Lower leg skin (tissue), 4 donors: Measurements from ENCODE around the gene H6PD. TPM values are rescaled to one million over a fixed set of nuclear protein-coding genes. Genes with fewer than 3 reads are reported as not detected.

Experiments
- DNase-seq, 2 donors: peaks; one replicate each; pipeline ENCODE4 v3.0.0-alpha.2; 2019; ENCODE audit warnings: low spot score in 2 of 2
- H3K4me3 ChIP-seq: fragments of 200-600 bp; sonication (generic); 2 replicates; pipeline ENCODE4 v1.5.1; 2017; ENCODE audit warnings: mild to moderate bottlenecking, low read depth; ENCODE audit not compliant: poor library complexity, severe bottlenecking
- POLR2A ChIP-seq, 2 donors: fragments of 450-650 bp; IDR thresholded peaks; one replicate each; pipeline ENCODE4 v1.6.1; 2016 to 2017; ENCODE audit warnings: antibody characterized with exemption in 2 of 2, mild to moderate bottlenecking in 1 of 2, moderate library complexity in 1 of 2
- WGBS, 2 donors: methylation state at CpG; one replicate each; pipeline ENCODE4 v1.1.5; 2018; 5-methylcytosine and 5-hydroxymethylcytosine counted together
- intact Hi-C: fragments of 100-400 bp; cut with DNase I; formaldehyde crosslinking; loops from one replicate; pipeline ENCODE4 v1.15.0; 2023; ENCODE audit warnings: low total_unique reads
- total RNA-seq, 4 donors: library from RNA; depleted of rRNA; stranded (reverse); fragments of >200 nt; gene quantifications; one replicate each; pipeline ENCODE4 v1.1.0, GENCODE V29; 2016
- TF ChIP-seq, protein P1 (sequence below), 3 donors: fragments of 450-650 bp; IDR thresholded peaks; one replicate each; pipeline ENCODE4 v1.5.1; 2016; ENCODE audit warnings: antibody characterized with exemption in 3 of 3, mild to moderate bottlenecking in 3 of 3, moderate library complexity in 2 of 3

The H6PD gene
- total RNA-seq, 4 donors from 2014 or later: 65.5 to 98.7 (median 87.8) TPM

DNA sequence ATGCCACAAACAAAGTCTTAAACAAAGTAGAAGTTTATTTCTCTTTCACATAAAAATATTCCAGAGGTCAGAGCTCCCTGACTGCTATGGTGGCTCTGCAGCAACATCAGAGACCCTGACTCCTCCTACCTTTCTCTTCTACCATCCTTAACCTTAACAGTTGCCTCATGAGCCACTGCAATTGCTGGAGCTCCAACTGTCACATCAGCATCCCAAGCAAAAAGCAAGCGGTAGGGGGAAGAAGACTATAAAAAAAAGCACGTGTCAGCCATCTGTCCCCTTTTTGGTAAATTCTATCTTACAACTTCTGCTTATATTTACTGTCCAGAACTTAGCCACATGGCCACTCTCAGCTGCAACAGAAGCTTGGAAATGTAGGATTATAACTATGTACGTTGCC lies 21.8 kb upstream of the H6PD start:
- intact Hi-C loops: no loop called here
- TF ChIP-seq, protein P1, sequence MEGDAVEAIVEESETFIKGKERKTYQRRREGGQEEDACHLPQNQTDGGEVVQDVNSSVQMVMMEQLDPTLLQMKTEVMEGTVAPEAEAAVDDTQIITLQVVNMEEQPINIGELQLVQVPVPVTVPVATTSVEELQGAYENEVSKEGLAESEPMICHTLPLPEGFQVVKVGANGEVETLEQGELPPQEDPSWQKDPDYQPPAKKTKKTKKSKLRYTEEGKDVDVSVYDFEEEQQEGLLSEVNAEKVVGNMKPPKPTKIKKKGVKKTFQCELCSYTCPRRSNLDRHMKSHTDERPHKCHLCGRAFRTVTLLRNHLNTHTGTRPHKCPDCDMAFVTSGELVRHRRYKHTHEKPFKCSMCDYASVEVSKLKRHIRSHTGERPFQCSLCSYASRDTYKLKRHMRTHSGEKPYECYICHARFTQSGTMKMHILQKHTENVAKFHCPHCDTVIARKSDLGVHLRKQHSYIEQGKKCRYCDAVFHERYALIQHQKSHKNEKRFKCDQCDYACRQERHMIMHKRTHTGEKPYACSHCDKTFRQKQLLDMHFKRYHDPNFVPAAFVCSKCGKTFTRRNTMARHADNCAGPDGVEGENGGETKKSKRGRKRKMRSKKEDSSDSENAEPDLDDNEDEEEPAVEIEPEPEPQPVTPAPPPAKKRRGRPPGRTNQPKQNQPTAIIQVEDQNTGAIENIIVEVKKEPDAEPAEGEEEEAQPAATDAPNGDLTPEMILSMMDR (IDR thresholded peaks at IDR 0.05): no peak
- TF ChIP-seq POLR2A (IDR thresholded peaks at IDR 0.05): no peak
- no peak overlapping the region for H3K4me3 ChIP-seq
- no peak for DNase-seq
- 60 to 71% methylated on average over 3 of the region's 3 CpGs for WGBS, 2 donors

DNA sequence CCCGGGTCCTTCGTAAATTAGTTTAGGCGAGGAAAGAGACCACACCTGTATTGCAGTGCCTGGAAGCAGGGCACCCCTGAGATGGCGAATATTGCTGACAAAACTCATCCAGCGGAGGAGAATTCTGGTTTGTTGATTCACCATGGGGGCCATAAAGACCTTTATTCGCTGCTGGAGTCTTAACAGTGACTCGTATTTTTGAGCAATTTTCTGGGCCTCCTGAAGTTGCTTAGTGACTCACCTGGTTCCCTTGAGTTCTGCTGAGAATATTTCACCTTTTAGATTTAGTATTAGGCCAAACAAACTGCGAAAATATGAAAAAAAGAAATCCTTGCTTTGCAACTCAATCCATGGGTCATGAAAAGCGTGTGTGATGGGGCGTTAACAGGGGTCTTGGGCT lies 20.6 kb upstream of the H6PD start:
- no peak overlapping the region for H3K4me3 ChIP-seq
- 88 to 89% methylated on average over 10 of the region's 10 CpGs for WGBS, 2 donors
- TF ChIP-seq, protein P1 (IDR thresholded peaks at IDR 0.05): no peak
- no peak for TF ChIP-seq POLR2A (IDR thresholded peaks at IDR 0.05)
- DNase-seq: no peak
- intact Hi-C loops: no loop called here

DNA sequence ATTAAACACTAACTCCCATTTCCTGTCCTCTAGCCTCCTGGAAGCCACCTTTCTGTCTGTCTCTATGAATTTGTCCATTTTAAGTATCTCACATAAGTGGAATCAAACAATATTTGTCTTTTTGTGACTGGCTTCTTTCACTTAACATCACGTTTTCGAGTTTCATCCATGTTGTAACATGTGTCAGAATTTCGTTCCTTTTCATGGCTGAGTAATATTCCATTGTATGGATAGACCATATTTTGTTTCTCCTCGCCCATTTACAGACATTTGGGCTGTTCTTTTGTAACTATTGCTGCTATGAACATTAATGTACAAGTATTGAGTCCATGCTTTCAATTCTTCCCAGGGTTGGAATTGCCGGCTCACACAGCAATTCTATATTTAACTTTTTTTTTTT lies 15.7 kb upstream of the H6PD start:
- intact Hi-C loops: no loop called here
- no peak for TF ChIP-seq POLR2A (IDR thresholded peaks at IDR 0.05)
- H3K4me3 ChIP-seq: no peak overlapping the region
- 69 to 71% methylated on average over 5 of the region's 5 CpGs for WGBS, 2 donors
- no peak for DNase-seq

DNA sequence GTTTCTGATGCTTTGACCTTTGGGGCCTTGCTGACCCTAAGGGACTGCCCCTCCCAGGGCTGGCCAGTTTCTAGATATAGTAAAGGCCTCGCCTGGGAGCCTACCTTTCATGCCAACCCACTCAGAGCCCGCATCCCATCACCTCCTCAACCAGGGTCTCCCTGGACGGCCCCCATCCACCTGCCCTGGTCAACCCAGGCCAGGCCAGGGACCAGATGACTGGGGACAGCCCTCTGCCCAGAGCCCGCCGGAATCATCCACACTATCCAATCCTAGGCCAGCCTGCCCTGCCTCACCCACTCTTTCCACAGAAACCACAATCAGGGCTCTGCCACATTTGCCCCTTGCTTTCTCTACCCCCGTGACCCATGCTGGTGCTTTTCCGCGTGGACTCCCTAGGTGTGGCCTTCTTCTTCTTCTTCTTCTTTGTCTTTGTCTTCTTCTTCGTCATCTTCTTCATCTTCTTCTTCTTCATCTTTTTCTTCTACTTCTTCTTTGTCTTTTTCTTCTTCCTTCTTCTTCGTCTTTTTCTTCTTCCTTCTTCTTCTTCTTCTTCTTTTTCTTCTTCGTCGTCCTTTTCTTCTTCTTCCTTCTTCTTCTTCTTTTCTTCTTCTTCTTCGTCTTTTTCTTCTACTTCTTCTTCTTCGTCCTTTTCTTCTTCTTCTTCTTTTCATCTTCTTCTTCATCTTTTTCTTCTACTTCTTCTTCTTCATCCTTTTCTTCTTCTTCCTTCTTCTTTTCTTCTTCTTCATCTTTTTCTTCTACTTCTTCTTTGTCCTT lies 11.5 kb upstream of the H6PD start:
- WGBS, 2 donors: 95% methylated on average over 14 of the region's 14 CpGs
- TF ChIP-seq POLR2A (IDR thresholded peaks at IDR 0.05): no peak
- TF ChIP-seq, protein P1 (IDR thresholded peaks at IDR 0.05): no peak
- no peak overlapping the region for H3K4me3 ChIP-seq
- intact Hi-C loops: no loop called here
- no peak for DNase-seq

DNA sequence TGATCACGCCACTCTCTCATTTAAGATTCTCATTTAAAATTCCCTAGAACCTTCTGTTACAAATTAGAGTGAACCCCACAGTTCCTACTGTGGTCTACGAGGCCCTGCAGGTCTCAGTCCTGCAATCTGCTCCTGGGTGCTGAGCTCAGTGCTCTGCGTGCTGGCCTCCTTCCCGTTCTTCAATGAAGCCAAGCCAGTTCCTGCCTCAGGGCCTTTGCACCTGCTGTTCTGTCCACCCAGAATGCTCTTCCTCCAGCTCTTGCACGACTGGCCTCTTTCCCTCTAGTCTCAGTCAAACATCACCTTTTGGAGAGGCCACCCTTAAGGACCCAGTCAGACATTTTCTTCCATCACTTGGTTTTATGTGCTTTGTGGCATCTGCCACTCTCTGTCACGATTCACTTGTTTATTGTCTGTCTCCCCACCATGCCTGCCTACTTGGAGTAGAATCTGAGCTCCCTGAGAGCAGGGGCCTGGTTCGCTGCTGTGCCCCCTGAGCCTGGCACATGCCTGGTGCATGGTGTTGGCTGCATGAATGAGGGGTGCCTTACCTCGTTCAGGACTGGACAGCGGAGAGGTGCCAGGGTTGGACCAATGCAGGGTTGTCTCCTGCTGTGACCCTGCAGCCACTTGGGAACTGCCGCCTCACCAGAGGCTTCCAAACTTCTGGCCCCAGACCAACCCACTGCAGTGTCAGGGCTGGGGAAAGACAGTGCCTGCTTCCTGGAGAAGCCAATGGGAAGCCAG lies 9.7 kb upstream of the H6PD start:
- 81 to 82% methylated on average over 10 of the region's 10 CpGs for WGBS, 2 donors
- no peak for DNase-seq
- intact Hi-C loops: no loop called here
- no peak for TF ChIP-seq POLR2A (IDR thresholded peaks at IDR 0.05)
- TF ChIP-seq, protein P1 (IDR thresholded peaks at IDR 0.05): no peak
- no peak overlapping the region for H3K4me3 ChIP-seq

DNA sequence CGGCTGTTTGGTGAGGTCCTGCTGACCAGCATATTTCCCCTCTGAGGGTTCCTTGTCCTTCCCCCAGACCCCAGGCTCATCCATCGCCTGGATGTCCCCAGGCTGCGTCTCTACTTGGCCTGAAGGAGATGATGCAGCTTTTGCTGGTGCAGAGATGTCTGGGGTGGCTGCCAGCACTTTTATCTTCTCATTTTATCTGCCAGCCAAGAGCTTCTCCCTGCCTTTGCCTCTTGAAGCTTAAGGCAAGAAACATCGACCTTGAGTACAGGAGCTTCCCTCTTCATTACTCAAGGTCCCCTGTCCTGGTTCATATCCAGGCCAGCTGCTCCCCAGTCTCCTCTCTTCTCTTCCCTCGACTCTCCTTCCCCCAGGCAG lies 9.2 kb upstream of the H6PD start:
- TF ChIP-seq, protein P1 (IDR thresholded peaks at IDR 0.05): no peak
- no peak for TF ChIP-seq POLR2A (IDR thresholded peaks at IDR 0.05)
- intact Hi-C loops: no loop called here
- H3K4me3 ChIP-seq: no peak overlapping the region
- 47 to 50% methylated on average over 5 of the region's 5 CpGs for WGBS, 2 donors
- no peak for DNase-seq
